LNCaP clone FGC (cell line): ENCODE data around the gene AGBL3.

Experiments
- DNase-seq: peaks from one replicate; pipeline ENCODE4 v3.0.0-alpha.2; 2011; ENCODE audit warnings: low read depth
- H3K4me3 ChIP-seq: 2 replicates; pipeline ENCODE4 v1.5.1; 2011; ENCODE audit warnings: mild to moderate bottlenecking, low read depth, low read length, control low read depth
- TF ChIP-seq, protein P1 (sequence below): IDR thresholded peaks from 2 replicates; pipeline ENCODE4 v1.5.1; 2012; ENCODE audit warnings: mild to moderate bottlenecking; ENCODE audit not compliant: control insufficient read depth, insufficient read depth; ENCODE audit errors: extremely low read depth

Gene AGBL3

DNA sequence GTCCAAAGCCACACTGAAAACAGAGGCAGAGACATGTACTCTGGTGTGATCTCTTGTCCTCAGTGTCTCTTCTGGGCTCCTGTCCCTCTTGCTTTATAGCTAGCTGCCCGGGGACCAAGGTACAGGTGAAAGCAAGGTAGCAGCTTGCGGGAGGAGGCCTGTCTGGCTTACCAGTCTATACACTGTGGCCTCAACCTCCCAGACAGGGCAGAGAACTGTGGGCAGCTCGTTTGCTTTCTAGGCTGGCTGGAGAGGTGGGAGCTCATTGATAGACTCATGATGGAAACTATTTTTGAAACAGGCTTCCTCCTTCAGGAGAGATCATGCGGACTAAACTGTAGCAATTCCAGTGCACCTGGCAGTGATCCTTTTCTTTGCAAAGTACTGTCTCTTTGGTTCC lies 179.6 kb downstream of the AGBL3 start:
- TF ChIP-seq, protein P1, sequence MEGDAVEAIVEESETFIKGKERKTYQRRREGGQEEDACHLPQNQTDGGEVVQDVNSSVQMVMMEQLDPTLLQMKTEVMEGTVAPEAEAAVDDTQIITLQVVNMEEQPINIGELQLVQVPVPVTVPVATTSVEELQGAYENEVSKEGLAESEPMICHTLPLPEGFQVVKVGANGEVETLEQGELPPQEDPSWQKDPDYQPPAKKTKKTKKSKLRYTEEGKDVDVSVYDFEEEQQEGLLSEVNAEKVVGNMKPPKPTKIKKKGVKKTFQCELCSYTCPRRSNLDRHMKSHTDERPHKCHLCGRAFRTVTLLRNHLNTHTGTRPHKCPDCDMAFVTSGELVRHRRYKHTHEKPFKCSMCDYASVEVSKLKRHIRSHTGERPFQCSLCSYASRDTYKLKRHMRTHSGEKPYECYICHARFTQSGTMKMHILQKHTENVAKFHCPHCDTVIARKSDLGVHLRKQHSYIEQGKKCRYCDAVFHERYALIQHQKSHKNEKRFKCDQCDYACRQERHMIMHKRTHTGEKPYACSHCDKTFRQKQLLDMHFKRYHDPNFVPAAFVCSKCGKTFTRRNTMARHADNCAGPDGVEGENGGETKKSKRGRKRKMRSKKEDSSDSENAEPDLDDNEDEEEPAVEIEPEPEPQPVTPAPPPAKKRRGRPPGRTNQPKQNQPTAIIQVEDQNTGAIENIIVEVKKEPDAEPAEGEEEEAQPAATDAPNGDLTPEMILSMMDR: no peak
- H3K4me3 ChIP-seq: no peak overlapping the region
- no peak for DNase-seq

DNA sequence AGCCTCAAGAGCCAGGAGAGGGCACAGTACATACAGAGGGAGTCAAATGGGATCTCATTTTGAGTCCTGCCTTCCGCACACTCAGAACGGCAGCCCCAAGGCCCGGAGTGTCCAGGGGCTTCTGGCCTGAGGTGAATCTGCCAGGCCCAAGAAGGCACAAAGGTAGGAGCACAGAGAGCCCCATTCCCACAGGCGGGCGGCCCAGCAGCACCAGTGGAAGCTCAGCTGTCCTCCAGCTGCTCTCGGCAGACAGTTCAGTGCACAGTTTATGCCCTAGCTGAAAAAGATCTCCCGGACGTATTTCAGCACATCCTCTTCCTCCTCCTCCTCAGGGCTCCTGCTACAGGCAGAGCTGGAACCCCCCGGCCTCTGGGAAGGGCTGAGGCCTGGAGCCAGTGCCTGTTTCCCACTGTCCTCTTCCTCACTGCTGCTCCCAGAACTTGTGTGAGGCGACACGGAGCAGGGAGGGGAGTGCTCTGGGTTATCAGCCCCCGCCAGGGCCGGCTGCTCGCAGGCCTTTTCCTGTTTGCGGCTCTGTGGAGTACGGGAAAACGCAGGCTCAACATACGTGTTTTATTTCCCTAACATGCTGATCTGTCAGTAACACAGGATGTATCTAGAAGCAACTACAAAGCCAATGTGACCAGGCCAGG lies 180.2 kb downstream of the AGBL3 start:
- H3K4me3 ChIP-seq: no peak overlapping the region
- TF ChIP-seq, protein P1: no peak
- DNase-seq: no peak

DNA sequence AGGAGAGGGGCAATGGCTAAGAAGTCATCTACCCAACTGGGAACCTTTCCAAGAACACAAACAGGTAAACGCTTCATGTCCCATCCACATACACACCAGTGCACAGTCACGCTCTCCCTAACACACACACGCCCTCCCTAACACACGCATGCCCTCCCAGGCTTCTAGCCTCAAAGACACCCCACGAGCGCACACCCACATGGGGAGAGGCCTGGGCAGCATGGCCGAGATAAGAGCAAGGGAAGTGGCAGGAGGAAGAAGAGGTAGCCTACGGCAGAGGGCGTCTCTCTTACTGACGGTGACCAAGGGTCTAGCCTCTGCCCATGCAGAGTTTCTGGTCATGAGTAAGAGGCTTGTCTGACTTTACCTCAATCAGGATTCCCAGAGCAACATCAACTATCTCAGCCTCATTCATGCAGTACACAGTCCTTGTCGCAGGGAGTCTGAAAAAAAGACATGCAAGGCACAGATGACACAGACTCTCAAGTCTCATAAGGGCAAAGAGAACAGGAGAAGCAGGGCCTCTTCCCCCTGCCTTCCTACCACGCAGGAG lies 181.1 kb downstream of the AGBL3 start:
- DNase-seq: no peak
- peak overlapping the region; percentile 23 for H3K4me3 ChIP-seq
- TF ChIP-seq, protein P1: no peak

DNA sequence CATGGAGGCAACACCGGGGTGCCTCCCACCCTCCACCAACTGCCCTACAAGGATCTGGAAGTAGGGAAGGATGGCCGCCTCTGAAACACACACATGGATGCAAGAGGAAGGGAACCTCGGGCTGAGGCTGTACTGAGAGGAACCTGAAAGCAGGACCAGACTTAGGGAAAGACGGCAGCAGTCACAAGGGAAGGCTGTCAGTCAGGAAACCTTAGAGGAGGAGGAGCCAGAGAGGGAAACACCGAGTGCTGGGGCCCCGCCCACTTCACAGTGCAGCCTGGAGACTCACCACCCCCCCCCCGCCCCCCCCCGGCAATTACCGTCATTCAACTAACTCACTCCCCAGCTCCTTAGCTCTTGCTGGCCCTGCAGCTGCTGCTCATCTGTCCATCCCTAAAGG lies 181.7 kb downstream of the AGBL3 start:
- DNase-seq: no peak
- TF ChIP-seq, protein P1: no peak
- peak overlapping the region; percentile 23 for H3K4me3 ChIP-seq

DNA sequence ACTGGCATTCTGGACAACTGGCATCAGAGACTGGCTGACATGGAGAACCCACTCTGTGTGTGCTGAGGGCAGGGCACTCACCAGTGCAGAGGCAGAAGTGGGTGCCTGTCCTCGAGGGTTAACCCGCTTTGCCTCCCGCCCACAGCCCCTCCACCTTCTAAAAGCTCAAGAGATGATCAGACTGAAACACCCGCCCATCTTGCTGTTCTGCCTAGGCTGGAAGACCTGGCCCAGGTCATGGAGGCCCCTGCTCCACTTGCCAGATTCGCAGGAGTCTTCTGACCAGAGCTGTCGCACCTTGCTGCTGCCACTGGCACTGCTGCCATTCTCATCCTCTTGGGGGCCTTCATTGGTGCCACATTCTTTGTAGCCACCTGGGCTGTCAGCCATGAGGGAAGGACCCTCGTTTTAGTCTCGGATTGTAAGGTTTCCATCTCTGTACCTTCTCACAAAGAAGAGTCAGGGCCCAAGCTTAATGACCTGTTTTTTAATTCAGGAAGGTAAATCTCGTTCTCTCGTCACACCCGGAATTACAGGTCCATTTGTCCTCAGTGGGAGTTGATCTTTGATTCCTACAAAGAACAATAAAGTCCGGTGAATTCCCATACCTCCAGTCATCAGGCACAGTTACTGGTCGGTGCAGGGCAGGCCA lies 182.3 kb downstream of the AGBL3 start:
- peak overlapping the region; percentile 74 for H3K4me3 ChIP-seq
- TF ChIP-seq, protein P1: no peak
- DNase-seq: no peak

DNA sequence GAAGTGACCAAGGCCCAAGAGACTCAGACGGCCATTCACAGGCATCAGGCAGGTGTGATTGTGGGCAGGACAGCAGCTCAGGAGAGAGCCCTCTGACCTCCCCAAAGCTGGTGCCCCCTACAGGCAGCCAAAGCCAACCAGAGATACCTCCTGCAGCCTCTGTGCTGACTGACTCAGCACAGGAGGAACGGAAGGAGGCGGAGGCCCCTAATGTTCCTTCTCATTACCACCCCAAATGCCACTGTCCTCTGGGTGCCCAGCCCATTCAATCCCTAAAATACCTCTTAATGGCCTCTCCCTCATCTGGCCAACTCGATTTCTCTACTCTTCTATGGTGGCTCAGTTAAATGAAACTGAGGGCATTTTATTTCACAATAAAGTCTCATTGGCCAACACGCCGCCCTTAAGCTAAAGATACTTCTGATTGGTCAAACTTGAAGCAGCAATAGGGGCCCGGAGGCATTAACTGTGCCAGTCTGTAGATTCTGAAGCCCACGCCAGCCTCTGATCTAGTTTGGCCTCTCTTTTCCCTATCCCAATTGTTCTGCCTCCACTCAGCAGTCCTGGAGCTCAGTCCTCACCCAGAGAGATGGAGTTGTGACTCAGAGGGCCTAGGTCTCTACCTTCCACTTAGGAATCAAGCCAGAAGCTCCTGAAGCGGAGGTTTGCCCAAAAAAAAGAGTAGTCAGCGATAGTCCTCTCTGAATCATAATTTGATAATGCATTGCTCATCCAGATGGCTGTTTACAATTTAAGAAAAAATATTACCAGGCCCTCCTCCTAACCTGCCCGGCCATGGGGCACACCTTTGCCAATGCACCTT lies 183.0 kb downstream of the AGBL3 start:
- DNase-seq: no peak
- TF ChIP-seq, protein P1: peak; percentile 61
- peak overlapping the region; percentile 74 for H3K4me3 ChIP-seq
